ENCODE results near the gene EVC.
A peak's percentile ranks its signal among the peaks of the same experiment; 100 is the strongest.

DNA sequence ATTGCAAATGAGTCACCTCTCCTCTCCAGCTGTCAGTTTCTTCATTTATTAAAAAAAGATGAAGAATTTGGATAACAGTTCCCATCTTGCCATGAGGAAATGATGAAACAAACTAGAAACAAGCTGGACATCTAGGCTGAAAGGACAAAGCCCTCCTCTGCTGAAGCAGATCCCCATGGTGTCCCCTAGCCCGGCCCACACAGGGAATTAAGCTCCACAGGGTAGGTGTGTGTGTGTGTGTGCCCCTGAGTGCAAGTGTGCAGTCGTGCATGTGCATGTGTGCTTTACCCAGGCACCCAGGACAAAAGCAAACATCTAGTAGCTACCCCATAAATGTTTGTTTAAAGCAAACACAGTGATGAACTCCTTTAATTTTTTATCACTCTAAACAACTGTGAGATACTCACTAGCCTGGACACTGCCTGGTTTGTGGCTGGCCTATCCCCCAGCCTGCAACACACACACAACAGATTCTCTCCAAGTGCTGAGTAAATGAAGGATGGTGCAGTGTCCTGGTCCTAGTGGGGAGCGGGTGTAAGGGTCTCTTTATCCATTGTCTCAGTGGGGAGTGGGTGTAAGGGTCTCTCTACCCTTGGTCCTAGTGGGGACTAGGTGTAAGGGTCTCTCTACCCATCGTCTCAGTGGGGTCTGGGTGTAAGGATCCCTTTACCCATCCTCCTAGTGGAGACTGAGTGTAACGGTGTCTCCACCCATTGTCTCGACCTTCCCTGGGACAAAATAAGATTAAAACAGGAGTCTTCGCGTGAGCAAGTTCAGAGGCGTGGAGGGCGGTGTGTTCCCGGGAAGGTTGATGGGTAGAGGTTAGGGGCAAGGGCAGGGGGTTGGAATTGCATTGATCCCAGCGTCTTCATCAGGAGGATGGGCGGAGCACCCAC, 688 bp upstream of the EVC start:
- TF ChIP-seq, protein P1, sequence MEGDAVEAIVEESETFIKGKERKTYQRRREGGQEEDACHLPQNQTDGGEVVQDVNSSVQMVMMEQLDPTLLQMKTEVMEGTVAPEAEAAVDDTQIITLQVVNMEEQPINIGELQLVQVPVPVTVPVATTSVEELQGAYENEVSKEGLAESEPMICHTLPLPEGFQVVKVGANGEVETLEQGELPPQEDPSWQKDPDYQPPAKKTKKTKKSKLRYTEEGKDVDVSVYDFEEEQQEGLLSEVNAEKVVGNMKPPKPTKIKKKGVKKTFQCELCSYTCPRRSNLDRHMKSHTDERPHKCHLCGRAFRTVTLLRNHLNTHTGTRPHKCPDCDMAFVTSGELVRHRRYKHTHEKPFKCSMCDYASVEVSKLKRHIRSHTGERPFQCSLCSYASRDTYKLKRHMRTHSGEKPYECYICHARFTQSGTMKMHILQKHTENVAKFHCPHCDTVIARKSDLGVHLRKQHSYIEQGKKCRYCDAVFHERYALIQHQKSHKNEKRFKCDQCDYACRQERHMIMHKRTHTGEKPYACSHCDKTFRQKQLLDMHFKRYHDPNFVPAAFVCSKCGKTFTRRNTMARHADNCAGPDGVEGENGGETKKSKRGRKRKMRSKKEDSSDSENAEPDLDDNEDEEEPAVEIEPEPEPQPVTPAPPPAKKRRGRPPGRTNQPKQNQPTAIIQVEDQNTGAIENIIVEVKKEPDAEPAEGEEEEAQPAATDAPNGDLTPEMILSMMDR (IDR thresholded peaks at IDR 0.05) = peak in 2 of 4 experiments; percentile 33 to 44
- no peak for TF ChIP-seq POLR2A (IDR thresholded peaks at IDR 0.05)
